Activated naive CD4-positive, alpha-beta T cell treated with anti-CD3 and anti-CD28 coated beads, Interleukin-2, amount 10 ng/mL, durations not matched to agents 7 days and 5 days (primary cell): ENCODE results near the gene BEND6.
A peak's percentile ranks its signal among the peaks of the same experiment; 100 is the strongest.

ENCODE experiments used
- CTCF ChIA-PET: fragments of 350-600 bp; sonication (Branson Sonifier 250); formaldehyde crosslinking; loops from one replicate; lab custom pipeline; 2021; ENCODE audit warnings: antibody characterized with exemption; lab: Charles Lee
- DNase-seq: peaks from one replicate; pipeline ENCODE4 v3.0.0-alpha.2; 2020
- H3K27ac Mint-ChIP-seq: one replicate; pipeline ENCODE4 v1.8.0; 2021; ENCODE audit warnings: mild to moderate bottlenecking, moderate library complexity, mixed read lengths
- H3K27me3 Mint-ChIP-seq: one replicate; pipeline ENCODE4 v1.8.0; 2021; ENCODE audit warnings: mild to moderate bottlenecking, mixed read lengths
- H3K36me3 Mint-ChIP-seq: one replicate; pipeline ENCODE4 v1.8.0; 2021; ENCODE audit warnings: mixed read lengths
- H3K4me1 Mint-ChIP-seq: one replicate; pipeline ENCODE4 v1.8.0; 2021; ENCODE audit warnings: mixed read lengths
- H3K4me3 Mint-ChIP-seq: one replicate; pipeline ENCODE4 v1.8.0; 2021; ENCODE audit warnings: mild to moderate bottlenecking, moderate library complexity, mixed read lengths
- H3K9me3 Mint-ChIP-seq: one replicate; pipeline ENCODE4 v1.8.0; 2021; ENCODE audit warnings: mixed read lengths

BEND6 gene

GRCh38 chr6:56953597-56954402 is 1.1 kb upstream of the BEND6 start:
- no peak for DNase-seq
- H3K4me3 Mint-ChIP-seq = peak overlapping the region; percentile 74
- peaks cover 22% of the 10 kb centered on the region for H3K4me1 Mint-ChIP-seq
- H3K27me3 Mint-ChIP-seq = peaks cover 62% of the 10 kb centered on the region
- H3K36me3 Mint-ChIP-seq = no peaks in the 10 kb centered on the region
- H3K9me3 Mint-ChIP-seq = no peaks in the 10 kb centered on the region
- no peak overlapping the region for H3K27ac Mint-ChIP-seq
- CTCF ChIA-PET = no interaction called here

DNA sequence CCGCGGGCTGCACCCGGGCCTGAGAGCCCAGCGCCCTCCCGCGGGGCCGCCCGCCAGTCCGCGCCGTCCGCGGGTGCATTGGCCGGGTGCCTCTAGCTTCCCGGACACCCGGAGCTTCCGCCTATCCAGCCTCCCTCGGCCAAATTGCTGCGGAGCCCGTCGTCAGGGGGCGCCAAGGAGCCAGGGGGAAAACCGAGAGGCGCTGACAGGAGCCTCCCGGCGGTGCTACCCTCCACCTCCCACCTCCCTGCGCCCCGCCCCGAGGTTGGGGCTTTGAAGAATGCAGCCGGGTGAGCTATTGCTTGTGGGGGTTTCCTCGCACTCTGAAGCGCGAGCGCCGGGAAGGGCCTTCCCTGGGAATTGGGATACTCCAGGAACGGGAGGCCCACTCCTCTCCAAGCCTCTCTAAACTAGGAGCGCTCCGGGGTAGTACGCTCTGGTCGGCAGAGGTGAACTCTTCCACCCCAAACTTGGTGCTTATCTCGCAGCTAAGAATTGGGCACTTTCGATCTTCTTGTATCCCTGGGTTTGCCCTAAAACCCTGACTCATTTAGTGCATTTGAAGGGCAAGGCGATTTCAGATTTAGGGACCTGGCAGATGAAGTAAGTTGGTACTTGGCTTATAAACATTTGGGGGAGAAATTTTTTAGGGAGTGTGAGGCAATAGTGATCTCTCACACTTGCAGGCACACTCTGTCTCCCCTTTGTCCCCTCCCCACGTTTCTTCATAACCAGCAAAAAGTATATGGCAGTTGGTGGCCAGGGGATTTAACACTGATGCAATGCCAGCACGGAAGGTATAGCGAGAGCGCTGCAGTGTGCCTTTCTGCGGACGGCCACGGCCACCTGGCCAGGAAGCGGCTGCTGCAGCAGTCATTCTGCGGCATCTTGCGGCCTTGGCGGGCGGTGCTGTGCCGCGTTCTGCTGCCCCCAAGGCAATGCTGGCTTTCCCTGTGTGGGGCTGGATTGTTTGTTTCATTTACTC is 556 bp downstream of the BEND6 start:
- peak overlapping the region; percentile 64 for H3K27ac Mint-ChIP-seq
- H3K9me3 Mint-ChIP-seq = no peaks in the 10 kb centered on the region
- peak; percentile 75 for DNase-seq
- no peaks in the 10 kb centered on the region for H3K36me3 Mint-ChIP-seq
- CTCF ChIA-PET = interaction anchor here (0.7 to 2.3 kb wide), 4 partner anchors 51 to 366 kb away, joined by 3 to 13 read pairs (median 4); no protein-coding TSS in a partner anchor
- peaks cover 66% of the 10 kb centered on the region for H3K27me3 Mint-ChIP-seq
- H3K4me1 Mint-ChIP-seq = peaks cover 22% of the 10 kb centered on the region
- peak overlapping the region; percentile 78 for H3K4me3 Mint-ChIP-seq

DNA sequence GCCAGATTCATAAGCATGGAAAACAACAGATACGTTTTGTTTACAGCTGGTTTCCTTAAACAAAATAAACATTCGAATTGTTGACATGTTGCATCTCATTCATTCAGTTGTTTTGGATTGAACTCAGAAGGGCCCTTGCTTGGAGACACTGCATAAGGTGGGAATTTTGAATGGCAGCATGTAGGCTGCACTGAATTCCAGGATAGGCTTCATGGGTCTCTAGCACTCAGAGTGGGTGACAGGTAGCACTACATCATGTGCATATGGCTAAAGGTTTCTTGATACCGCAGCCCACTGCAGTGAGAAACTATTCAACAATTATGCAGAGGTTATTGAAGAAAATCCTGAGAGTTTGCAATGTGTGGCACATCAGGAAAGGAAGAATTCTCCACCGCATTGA is 1.6 kb downstream of the BEND6 start:
- H3K36me3 Mint-ChIP-seq = no peaks in the 10 kb centered on the region
- peaks cover 61% of the 10 kb centered on the region for H3K27me3 Mint-ChIP-seq
- no peak overlapping the region for H3K27ac Mint-ChIP-seq
- no peak overlapping the region for H3K4me3 Mint-ChIP-seq
- H3K4me1 Mint-ChIP-seq = peaks cover 22% of the 10 kb centered on the region
- CTCF ChIA-PET = interaction anchor here (2.3 kb wide), 1 partner anchor 52 kb away, joined by 13 read pairs; no protein-coding TSS in a partner anchor
- no peaks in the 10 kb centered on the region for H3K9me3 Mint-ChIP-seq
- no peak for DNase-seq

DNA sequence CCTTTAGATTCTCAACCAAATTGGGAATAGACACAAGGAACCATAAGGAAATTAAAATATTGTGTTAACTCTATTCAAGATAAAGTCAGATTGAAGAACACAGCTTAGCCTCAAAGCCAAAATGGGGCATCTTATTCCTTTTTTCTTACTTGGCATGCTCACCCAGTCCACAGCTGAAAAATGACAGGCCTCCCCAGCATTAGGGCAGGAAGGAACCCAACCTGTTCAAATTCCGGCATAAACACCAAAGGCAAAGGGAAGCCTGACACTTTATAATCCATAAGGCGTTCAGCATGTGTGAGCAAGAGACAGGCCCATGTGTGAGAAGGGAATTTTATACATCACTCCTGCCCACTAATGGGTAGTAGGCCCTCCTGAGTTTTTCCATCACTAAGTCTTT is 2.9 kb downstream of the BEND6 start:
- H3K27me3 Mint-ChIP-seq = peaks cover 50% of the 10 kb centered on the region
- CTCF ChIA-PET = interaction anchor here (1.2 to 4.6 kb wide), 2 partner anchors 54 to 359 kb away, joined by 3 to 26 read pairs; no protein-coding TSS in a partner anchor

GRCh38 chr6:56958481-56958880 is 3.6 kb downstream of the BEND6 start:
- no peaks in the 10 kb centered on the region for H3K36me3 Mint-ChIP-seq
- no peak overlapping the region for H3K4me3 Mint-ChIP-seq
- DNase-seq = no peak
- CTCF ChIA-PET = interaction anchor here (4.6 kb wide), 1 partner anchor 55 kb away, joined by 26 read pairs; no protein-coding TSS in a partner anchor
- no peaks in the 10 kb centered on the region for H3K9me3 Mint-ChIP-seq
- H3K27me3 Mint-ChIP-seq = peaks cover 47% of the 10 kb centered on the region
- peaks cover 17% of the 10 kb centered on the region for H3K4me1 Mint-ChIP-seq
- H3K27ac Mint-ChIP-seq = no peak overlapping the region

More for the DNA sequence above, 2.9 kb downstream of the BEND6 start:
- H3K36me3 Mint-ChIP-seq = no peaks in the 10 kb centered on the region
- no peak for DNase-seq
- H3K4me3 Mint-ChIP-seq = no peak overlapping the region
- no peaks in the 10 kb centered on the region for H3K9me3 Mint-ChIP-seq
- no peak overlapping the region for H3K27ac Mint-ChIP-seq
- peaks cover 22% of the 10 kb centered on the region for H3K4me1 Mint-ChIP-seq

GRCh38 chr6:56959094-56959493 is 4.2 kb downstream of the BEND6 start:
- Mint-ChIP-seq H3K27me3 (peaks cover 41% of the 10 kb centered on the region), H3K4me1 (peaks cover 11% of the 10 kb centered on the region), H3K4me3 (no peak overlapping the region), H3K36me3 (no peaks in the 10 kb centered on the region), H3K27ac (no peak overlapping the region), H3K9me3 (no peaks in the 10 kb centered on the region)
- DNase-seq = no peak
- CTCF ChIA-PET = interaction anchor here (1.2 to 4.6 kb wide), 2 partner anchors 55 to 357 kb away, joined by 4 to 26 read pairs; no protein-coding TSS in a partner anchor

DNA sequence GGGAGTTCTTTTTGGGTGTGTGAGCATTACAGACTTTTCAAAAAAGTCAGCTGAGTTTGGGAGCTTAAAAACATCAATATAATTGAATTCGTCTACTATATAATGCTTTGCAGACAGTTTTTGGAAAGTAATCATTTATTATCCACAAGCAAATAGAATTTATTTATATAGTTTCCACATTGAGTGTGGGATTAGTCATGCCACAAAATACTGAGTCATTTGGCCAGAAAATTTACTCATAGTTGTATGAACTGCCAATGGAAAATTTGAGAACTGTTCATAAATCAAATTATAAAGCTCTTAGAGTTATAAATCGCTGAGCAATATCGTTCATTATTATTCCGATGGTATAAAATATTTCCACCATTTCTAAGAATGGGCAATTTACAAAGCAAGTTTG is 5.0 kb downstream of the BEND6 start:
- CTCF ChIA-PET = interaction anchor here (0.6 to 4.6 kb wide), 3 partner anchors 53 to 356 kb away, joined by 3 to 26 read pairs (median 4); no protein-coding TSS in a partner anchor
- peaks cover 36% of the 10 kb centered on the region for H3K27me3 Mint-ChIP-seq
- no peak for DNase-seq

GRCh38 chr6:56961151-56961550 is 6.2 kb downstream of the BEND6 start:
- no peak for DNase-seq
- no peak overlapping the region for H3K4me3 Mint-ChIP-seq
- H3K9me3 Mint-ChIP-seq = no peaks in the 10 kb centered on the region
- CTCF ChIA-PET = interaction anchor here (4.6 kb wide), 1 partner anchor 57 kb away, joined by 26 read pairs; no protein-coding TSS in a partner anchor
- peaks cover 26% of the 10 kb centered on the region for H3K27me3 Mint-ChIP-seq
- no peaks in the 10 kb centered on the region for H3K4me1 Mint-ChIP-seq
- no peak overlapping the region for H3K27ac Mint-ChIP-seq
- H3K36me3 Mint-ChIP-seq = no peaks in the 10 kb centered on the region

More for the DNA sequence above, 5.0 kb downstream of the BEND6 start:
- Mint-ChIP-seq H3K9me3 (no peaks in the 10 kb centered on the region), H3K4me1 (peaks cover 8% of the 10 kb centered on the region), H3K27ac (no peak overlapping the region), H3K4me3 (no peak overlapping the region), H3K36me3 (no peaks in the 10 kb centered on the region)

DNA sequence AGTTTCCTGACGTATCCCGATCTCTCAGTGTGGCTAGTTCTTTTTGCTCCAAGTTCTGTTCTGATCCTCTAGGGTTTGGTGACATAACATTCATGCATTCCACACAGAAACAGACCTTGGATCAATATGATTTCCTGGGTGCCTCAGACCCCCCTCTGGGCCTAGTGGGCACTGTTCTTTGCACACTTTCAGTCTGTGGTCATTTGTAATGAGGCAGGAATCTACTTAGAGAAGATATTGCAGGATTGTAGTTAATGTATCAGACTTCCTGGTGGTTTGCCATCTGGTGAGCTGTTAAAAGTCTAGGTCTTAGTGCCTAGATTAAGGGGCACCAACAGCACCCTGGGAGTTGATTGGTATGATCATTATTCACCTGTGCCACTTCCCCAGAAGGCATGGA is 7.5 kb downstream of the BEND6 start:
- Mint-ChIP-seq H3K9me3 (no peaks in the 10 kb centered on the region), H3K4me3 (no peak overlapping the region), H3K27me3 (peaks cover 24% of the 10 kb centered on the region), H3K4me1 (no peaks in the 10 kb centered on the region), H3K36me3 (no peaks in the 10 kb centered on the region), H3K27ac (no peak overlapping the region)
- DNase-seq = no peak
- CTCF ChIA-PET = interaction anchor here (1.0 to 1.4 kb wide), 3 partner anchors 50 to 59 kb away, joined by 3 to 4 read pairs (median 3); no protein-coding TSS in a partner anchor

- Mint-ChIP-seq H3K27me3 (peaks cover 21% of the 10 kb centered on the region), H3K4me1 (no peaks in the 10 kb centered on the region), H3K4me3 (no peak overlapping the region), H3K36me3 (no peaks in the 10 kb centered on the region), H3K9me3 (no peaks in the 10 kb centered on the region), H3K27ac (no peak overlapping the region)
- CTCF ChIA-PET = interaction anchor here (1.0 to 1.4 kb wide), 3 partner anchors 50 to 58 kb away, joined by 3 to 4 read pairs (median 3); no protein-coding TSS in a partner anchor
- DNase-seq = no peak
Observed at GRCh38 chr6:56963043-56963442, 8.1 kb downstream of the BEND6 start.

- no peak overlapping the region for H3K4me3 Mint-ChIP-seq
- peaks cover 13% of the 10 kb centered on the region for H3K27me3 Mint-ChIP-seq
- H3K36me3 Mint-ChIP-seq = no peaks in the 10 kb centered on the region
- CTCF ChIA-PET = interaction anchor here (1.0 kb wide), 1 partner anchor 61 kb away, joined by 3 read pairs; no protein-coding TSS in a partner anchor
- no peaks in the 10 kb centered on the region for H3K9me3 Mint-ChIP-seq
- no peak overlapping the region for H3K27ac Mint-ChIP-seq
- no peak for DNase-seq
- no peaks in the 10 kb centered on the region for H3K4me1 Mint-ChIP-seq
Observed at GRCh38 chr6:56963793-56964192, 8.9 kb downstream of the BEND6 start.

GRCh38 chr6:56965126-56965525 is 10.2 kb downstream of the BEND6 start:
- no peaks in the 10 kb centered on the region for H3K36me3 Mint-ChIP-seq
- H3K9me3 Mint-ChIP-seq = no peaks in the 10 kb centered on the region
- no peaks in the 10 kb centered on the region for H3K4me1 Mint-ChIP-seq
- peaks cover 9% of the 10 kb centered on the region for H3K27me3 Mint-ChIP-seq
- DNase-seq = no peak
- H3K4me3 Mint-ChIP-seq = no peak overlapping the region
- CTCF ChIA-PET = no interaction called here
- no peak overlapping the region for H3K27ac Mint-ChIP-seq

DNA sequence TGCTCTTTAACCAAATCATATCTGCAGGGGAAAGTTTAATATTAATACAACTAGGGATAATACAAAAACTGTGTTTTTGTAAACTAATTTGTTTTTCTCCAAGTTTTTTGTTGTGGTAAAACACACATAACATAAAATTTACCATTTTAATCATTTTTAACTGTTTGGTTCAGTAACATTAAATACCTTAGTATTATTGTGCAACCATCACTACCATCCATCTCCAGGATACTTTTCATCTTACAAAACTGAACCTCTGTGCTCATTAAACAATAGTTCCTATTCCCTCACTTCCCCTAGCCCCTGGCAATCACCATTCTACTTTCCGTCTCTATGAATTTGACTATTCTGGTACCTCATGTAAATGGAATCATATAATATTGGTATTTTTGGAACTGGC is 15.9 kb downstream of the BEND6 start:
- Mint-ChIP-seq H3K4me1 (no peaks in the 10 kb centered on the region), H3K4me3 (no peak overlapping the region), H3K27ac (no peak overlapping the region), H3K36me3 (no peaks in the 10 kb centered on the region), H3K27me3 (peaks cover 9% of the 10 kb centered on the region), H3K9me3 (peaks cover 2% of the 10 kb centered on the region)
- CTCF ChIA-PET = no interaction called here
- DNase-seq = no peak

DNA sequence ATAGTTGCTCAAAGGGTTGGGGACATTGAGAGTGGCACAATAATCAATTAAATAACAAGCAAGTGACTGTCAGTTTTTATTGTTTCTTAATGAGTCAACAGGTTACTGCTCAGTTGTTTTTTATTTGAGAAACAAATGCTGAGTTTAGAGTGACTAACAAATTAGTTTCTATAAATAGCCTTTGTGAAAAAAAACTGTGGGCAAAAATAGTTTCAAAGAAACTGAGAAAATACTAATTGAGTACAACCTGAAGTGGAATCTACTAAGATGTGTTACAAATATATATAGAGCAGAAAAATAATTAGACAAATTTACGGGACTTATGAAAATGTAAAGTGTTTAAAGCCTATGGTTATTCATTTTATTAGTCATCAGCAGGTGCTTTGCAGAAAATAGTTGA is 22.3 kb downstream of the BEND6 start:
- Mint-ChIP-seq H3K4me3 (no peak overlapping the region), H3K9me3 (peaks cover 5% of the 10 kb centered on the region), H3K36me3 (no peaks in the 10 kb centered on the region), H3K27me3 (peaks cover 4% of the 10 kb centered on the region), H3K27ac (no peak overlapping the region), H3K4me1 (no peaks in the 10 kb centered on the region)
- CTCF ChIA-PET = no interaction called here
- no peak for DNase-seq
